HG02840 (cell line): ENCODE measurements around the gene THADA.
"Not testable (repeated sequence)": the region's sequence is repeated elsewhere in the genome, so short reads cannot be mapped to it uniquely, and the experiment has no call there.

Experiments used
- ATAC-seq: cut with Tn5 transposase; IDR thresholded peaks from one replicate; pipeline ENCODE4 v1.9.1; 2021; ENCODE audit warnings: mild to moderate bottlenecking, moderate library complexity, moderate number of reproducible peaks; ENCODE audit not compliant: unreplicated experiment, low FRiP score

The THADA gene

DNA sequence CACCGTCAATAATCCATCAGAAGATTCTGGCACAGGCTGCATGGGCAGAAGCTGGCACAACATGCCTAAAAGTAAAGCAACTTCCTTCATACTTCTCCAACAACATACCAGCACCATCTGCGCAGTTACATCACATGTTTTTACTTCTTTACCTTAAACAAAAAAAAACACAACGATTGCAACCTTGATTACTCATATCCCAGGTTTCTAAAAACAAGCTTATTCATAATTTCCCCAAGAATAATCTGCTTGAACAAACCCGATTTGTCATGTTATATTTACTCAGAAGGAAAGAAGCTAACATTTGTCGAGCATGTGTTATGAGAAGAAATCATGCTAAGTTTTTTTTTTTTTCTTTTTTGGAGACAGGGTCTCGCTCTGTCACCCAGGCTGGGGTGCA, 54.7 kb downstream of the THADA start:
- no peak for ATAC-seq

DNA sequence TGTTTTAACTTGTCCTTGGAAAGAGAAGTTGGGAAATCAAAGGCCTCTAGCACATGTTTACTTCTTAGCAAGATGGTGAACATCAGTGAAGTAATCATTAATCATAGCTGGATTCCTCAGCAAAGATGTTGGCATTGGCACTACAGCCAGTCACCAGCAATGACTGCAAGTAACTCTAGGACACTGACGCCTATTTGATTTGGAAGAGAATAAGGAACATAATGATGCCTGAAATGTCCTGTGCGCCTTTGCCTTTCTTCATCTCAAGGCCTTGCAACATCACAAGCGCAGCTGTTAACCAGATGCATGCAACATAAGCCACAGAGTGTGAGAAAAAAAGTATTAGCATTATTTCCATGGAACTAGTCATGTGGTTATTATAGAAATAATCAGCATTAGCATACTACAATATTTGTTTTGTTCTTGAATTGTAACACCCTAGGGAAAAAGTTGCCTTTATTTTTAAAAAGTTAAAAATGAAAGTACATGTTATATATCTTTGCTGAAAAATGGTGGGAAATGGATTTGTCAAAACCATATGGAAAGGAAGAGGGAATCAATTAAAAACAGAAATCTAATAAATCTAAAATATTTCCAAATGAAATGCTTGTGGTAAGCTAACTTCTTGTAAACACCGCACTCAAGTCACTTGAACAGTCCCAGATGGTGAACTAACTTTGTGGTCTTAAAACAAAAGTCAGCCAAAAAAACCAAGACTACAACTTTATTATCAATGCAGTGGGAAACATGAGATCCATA, 55.6 kb downstream of the THADA start:
- no peak for ATAC-seq

DNA sequence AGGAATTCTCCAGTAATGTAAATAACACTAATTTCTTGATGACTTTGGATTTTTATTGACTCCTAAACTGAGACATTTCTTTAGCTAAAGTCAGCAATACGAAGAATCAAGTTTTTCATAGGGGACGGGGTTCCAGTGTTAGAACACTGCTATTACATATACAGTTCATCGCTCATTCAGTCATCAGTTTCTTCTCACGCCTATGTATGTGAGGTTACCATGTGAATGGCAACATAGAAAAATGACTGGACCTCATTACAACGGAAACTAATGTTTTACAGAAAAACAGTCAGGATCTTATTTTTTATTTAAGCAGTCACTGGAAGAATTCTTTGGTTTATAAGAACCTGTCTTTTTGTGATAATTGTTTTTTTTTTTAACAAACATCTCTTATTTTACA, 56.4 kb downstream of the THADA start:
- no peak for ATAC-seq

DNA sequence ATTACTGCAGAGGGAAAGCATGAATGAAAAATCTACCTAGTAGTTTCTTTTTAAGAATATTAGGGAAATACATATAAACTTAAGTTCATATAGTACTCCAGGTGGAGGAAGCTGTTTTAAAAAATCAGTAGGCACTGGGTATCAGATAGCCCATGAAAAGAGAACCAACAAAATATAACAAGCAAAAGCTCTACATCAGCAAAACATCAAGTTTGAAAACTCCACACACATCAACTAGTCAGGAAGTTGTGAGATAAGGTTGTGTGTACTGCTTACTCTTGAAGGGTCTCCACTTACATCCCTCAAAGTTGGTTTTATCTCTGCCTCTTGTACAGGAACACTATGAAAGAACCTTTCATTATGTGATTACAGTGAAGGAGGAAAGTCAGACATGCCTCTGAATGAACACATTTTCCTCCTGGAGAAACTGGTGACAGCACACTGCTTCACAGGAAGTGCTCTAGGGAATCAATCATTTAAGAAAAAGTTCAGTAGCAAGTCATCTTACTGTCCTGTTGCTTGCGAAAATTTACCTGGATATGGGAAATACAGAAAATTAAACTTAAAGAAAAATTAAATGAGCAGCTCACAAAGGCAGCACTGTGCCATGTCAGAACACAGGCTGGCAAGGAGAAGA, 57.7 kb downstream of the THADA start:
- ATAC-seq = no peak

DNA sequence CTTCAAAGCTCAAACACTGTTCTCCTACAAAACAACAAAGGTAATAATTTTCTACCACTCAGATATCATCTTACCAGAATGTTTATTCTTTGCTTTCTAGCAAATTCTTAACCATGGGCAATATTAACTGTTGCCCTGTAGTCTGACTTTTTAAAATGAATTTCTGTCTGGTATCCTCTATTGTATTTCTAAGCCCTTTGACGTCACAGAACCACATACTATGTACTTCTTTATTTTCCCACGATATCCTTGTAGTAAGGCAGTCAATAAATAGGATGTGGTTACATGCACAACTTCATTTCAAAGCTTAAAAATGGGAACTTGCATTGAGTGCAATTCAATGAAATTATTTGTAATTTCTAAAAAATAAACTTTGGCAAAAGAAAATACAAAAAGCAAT, 58.7 kb downstream of the THADA start:
- ATAC-seq = no peak

DNA sequence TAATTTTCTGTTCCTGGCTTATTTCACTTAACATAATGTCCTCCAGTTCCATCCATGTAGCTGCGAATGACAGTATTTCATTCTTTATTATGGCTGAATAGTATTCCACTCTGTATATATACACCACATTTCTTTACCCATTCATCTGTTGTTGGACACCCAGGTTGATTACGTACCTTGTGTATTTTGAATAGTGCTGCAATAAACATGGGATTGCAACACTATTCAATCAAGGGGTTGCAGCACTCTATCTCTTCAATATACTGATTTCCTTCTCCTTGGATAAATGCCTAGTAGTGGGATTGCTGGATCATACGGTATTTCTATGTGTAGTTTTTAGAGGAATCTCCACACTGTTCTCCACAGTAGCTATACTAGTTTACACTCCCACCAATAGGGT, 61.3 kb downstream of the THADA start:
- ATAC-seq = no peak

DNA sequence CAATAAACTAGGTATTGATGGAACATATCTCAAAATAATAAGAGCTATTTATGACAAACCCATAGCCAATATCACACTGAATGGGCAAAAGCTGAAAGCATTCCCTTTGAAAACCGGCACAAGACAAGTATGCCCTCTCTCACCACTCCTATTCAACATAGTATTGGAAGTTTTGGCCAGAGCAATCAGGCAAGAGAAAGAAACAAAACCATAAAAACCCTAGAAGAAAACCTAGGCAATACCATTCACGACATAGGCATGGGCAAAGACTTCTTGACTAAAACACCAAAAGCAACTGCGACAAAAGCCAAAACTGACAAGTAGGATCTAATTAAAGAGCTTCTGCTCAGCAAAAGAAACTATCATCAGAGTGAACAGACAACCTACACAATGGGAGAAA, 63.3 kb downstream of the THADA start:
- ATAC-seq = not testable (repeated sequence)

DNA sequence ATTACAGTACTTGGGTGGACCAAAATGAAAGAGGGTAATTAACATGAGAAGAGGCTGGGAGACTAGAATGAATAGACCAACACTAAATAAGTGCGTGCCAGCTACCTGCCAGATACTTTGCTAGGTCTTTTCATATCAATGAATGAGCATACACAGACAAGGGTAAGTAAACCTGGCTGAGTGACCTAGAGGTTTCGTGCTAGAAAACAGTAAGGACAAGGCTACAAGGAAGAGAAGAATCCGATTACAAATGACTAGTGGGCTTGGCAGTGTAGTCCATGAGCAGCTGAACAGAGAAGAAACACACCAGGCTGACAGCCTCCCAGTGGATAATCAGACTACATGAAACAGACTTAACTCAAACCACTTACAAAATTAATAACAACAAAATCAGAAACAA, 64.6 kb downstream of the THADA start:
- ATAC-seq = no peak

DNA sequence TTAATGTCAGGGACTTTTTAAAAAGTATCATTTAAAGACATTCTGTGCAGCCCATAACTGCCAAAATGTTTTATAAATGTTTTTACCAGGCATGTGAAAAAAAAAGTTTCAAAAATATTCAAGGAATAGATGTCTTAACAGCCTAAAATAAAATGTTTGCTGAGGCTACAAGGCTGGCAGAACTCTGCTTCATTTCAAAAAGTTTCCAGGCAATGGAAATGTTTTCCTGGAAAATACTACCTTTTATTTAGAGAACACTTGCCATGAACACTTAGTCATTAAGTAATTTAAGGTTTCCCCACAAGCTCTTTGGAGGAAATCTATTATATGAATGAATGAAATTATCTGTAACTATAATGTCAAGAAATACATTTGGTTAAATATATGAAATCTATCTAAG, 68.8 kb downstream of the THADA start:
- no peak for ATAC-seq

DNA sequence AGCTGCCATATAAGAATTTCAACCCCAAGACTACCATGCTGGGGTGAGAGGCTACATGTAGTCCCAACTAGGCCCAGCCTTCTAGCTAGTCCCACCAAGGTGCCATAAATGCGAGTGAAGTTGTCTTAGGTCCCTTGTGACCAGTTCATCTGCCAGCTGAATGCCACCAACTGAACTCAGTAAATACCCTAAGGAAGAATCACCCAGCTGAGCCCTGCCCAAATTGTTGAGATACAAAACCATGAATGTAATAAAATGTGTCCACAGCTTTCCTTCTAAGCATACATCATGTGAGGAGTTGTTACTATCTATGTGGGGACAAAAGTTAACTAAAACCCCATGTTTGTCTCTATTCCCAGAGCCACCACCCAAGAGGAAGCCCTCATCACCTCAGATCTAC, 70.3 kb downstream of the THADA start:
- ATAC-seq = no peak

DNA sequence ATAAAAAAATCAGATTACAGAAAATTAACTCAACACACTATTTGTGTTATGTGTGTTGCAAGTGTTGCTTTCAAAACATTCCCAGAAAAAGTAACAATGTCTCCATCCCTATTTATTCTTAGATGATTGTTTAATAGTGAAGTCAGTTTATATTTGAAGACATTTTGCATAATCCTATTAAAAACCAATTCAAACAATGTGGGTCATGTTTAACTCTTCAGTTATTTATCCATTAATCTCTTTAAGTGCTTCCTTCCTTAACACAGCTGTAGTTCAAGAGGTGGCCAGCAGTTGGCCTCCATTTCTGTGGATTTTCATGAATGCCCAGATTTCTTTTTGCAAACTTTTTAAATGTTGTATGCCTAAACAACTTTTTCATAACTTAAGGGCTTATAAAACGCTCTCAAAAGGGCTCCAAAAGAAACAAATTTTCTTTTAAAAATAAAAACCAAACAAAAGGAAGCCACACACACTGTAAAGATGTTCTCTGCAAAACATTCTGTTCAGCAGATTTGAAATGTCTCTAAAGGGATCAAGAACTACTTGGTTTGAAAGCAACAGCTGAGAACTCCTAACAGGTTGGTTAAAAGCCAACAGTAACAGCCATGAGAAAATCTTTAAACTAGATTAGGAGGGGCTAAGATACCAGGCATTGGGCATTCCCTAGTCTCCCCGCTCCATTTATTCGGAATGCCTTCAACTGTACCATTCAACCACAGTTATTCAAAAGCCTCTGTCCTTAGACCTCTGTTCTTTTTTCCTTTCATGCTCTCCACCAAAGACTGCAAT, 71.5 kb downstream of the THADA start:
- no peak for ATAC-seq

DNA sequence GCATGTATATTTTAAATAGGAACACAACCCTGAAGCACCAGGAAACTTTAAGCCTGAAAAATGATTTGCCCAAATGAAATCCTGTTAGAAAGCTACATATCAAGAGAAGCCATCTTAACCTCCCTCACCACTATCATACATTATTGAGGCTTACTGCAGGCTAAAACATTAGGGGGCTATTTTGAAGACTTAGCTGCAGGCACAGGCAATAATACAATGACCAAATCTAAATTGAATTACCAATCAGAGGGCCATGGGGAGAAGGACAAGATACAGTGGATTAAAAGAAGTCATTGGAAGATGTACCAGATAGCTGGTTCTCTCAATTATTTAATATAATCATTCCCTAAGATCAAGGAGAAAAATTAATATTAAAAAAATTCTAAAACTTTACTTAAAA, 73.7 kb downstream of the THADA start:
- no peak for ATAC-seq

DNA sequence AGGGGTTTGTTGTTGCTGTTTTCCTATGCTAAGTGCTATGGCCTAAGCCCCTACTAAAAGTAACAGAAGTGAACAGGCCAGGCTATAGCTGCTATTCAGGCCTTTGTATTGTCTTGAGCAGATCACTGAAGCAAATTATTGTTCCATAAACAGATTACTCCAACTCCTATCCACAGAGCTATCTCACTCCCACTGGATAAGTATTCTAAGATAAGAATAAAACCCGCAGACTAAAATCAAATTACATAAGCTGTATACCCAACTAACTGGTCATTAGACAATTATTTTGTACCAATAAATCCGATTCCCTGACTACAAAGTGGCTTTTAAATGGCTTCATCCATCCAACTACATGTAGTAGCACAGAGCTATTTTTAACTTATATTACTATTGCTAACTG, 74.3 kb downstream of the THADA start:
- no peak for ATAC-seq

DNA sequence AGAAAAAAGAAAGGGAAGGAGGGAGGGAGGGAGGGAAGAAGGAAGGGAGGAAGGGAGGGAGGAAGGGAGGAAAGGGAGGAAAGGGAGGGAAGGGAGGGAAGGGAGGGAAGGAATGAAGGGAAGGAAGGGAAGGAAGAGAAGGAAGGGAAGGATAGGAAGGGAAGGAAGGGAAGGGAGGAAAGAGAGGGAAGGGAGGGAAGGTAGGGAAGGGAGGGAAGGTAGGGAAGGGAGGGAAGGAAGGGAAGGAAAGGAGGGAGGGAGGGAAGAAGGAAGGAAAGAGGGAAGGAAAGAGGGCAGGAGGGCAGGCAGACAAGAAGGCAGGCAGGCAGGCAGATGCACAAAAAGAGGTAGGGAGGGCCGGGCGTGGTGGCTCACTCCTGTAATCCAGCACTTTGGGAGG, 74.9 kb downstream of the THADA start:
- no peak for ATAC-seq

DNA sequence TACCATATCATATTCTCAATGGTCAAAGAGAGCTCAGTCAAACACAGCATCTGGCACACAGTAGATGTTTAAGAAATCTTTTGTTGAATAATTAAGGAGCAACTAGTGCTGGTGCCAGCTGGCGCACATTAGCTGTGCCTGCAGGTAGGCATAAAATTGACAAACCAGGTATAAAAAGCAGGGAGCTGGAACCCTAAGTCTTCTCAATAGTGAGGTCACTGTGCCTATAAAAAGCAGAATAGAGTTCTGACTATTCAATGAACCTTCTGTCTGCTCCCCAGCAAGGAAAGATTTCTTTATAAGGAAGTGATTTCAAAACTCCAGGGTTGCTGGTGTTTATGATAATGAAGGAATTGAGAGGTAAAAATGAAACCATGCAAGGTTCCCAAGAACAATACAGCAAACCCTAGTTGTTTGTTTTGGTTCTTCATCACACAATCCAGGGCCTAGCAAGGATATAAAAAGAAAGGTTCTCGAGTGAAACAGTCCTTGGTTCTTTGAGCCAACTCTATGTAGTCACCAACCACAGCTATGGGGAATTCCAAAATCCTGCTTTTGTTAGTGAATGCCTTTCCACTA, 76.1 kb downstream of the THADA start:
- no peak for ATAC-seq

DNA sequence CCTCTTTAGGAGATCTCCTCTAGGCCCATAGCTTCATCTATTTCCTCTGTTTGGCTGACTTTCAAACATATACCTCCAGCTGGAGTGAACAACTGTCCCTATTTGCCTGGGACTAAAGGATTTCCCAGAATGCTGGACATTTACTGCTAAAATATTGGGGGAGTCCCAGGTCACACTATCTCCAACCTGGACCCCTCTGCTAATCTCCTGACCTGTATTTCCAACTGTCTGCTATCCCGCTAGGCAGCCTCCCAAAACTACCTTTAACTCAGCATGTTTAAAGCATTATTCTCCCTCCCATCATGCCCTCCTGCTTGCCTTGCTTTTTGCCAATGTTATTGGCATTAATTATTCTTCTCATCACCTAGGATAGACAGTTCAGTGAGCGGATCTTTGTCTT, 77.1 kb downstream of the THADA start:
- no peak for ATAC-seq

DNA sequence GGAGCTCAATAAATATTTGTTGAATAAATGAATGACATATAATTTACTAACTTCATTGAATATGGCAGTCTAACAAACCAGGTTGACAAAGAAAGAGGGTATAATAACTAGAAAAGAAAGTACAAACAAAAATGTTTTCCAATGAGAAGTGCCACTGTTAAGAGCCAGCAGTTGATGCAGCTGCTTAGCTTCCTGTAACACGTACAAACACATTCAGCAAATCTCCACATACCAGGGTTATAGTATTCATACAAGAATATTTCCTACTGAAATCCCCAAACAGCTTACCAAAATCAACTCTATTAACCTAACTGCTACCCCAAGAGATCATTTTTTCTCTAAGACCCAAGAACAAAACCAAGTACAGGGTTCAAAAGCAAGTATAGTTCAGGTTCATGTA, 77.7 kb downstream of the THADA start:
- no peak for ATAC-seq

DNA sequence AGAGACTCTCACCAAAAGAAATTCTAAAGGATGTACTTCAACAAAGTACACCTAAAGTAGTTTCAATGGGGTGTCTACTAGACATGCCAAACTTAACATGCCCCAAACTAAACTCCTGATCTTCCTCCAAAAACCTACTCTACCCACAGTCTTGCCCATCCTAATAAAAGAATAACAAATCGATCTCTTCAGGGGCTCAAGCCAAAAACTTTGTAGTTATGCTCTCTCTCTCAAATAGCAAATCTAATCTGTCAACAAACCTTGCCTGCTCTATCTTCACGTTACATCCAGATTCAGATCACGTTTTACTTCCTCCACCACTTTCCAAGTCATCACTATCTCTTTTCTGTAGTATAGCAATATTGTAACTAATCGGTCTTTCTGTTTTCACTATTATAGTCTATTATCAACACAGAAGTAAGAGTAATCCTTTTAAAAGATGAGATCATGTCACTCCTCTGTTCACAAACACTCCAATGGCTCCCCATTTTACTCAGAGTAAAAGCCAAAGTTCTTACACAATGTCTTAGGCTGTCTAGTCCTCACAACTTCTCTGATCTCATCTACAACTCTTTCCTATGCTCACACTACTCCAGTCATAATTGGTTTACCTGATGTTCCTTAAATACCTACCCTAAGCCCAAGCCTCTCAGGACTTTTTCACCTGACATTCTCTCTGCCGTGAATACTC, 79.9 kb downstream of the THADA start:
- ATAC-seq = no peak

DNA sequence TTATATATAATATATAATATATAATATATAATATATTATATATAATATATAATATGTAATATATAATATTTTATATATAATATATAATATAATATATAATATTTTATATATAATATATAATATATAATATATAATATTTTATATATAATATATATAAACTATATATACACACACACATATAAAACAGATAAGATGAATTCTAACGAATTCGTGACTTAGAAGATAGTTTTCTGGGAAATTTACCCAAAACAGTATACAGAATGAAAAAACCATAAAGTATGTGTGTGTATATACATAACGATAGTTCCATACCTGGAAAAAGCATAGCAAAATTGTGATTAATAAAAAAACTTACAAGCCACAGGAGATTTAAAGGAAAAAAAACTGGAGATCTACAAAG, 80.6 kb downstream of the THADA start:
- ATAC-seq = no peak

DNA sequence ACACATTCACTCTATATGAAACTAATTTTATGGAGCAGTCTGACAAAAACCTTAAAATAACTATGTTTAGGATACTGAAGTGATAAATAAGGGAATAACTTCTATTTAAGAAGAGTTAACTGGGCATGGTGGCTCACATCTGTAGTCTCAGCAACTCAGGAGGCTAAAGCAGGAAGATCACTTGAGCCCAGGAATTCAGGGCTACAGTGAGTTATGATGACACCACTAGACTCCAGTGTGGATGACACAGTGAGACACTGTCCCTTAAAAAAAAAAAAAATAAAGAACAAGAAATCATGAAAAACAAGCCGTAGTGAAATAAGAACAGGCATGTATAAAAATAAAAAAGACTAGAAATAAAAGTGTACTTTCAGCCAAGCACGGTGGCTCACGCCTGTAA, 82.0 kb downstream of the THADA start:
- ATAC-seq = no peak

DNA sequence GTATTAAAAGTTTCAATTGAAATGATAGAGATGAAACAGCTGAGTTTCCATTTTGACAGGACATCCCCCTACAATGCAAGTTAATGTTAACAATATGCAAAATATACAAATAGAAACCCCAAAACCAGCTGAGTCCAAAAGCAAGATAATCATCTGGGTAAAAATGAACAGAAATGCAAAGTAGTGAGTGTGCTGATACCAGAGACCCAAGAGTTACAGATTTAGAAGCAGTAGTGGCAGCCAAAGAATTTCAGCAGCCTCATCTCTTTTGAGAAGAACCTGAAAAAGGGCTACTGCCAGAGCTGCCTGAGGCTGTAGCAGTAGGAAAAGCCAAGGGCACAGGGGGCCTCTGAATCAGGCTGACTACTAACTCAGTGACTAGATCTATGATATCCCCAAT, 82.6 kb downstream of the THADA start:
- ATAC-seq = no peak
